Caco-2 (cell line): ENCODE results near the gene SCARF2. TPM values are rescaled to one million over a fixed set of nuclear protein-coding genes. Genes with fewer than 3 reads are reported as not detected.

Experiments used
- BruUV-seq: library from RNA; stranded (reverse); fragments of 400-500 nt; replicated peaks from 2 replicates; lab custom pipeline; 2021; lab: Mats Ljungman, UMichigan
- CTCF ChIA-PET: fragments of 300-600 bp; sonication (Branson Sonifier 250); formaldehyde crosslinking; loops from one replicate; lab custom pipeline; 2022; ENCODE audit warnings: antibody characterized with exemption; lab: Charles Lee
- POLR2A ChIA-PET: fragments of 300-600 bp; sonication (Branson Sonifier 250); formaldehyde crosslinking; loops from one replicate; lab custom pipeline; 2022; ENCODE audit warnings: antibody characterized with exemption; lab: Charles Lee
- DNase-seq, 2 experiments: peaks; one replicate each; pipeline versions ENCODE4 v3.0.0 to v3.0.0-alpha.2; 2020 to 2022
- H3K27me3 ChIP-seq: replicated peaks from 2 replicates; pipeline ENCODE4 v1.6.0; 2011; ENCODE audit warnings: low read length; ENCODE audit not compliant: control insufficient read depth, insufficient read depth
- H3K36me3 ChIP-seq: 2 replicates; pipeline ENCODE4 v1.5.1; 2011; ENCODE audit warnings: low read length; ENCODE audit not compliant: control insufficient read depth, insufficient read depth
- H3K4me1 ChIP-seq: fragments of 250-450 bp; sonication (Bioruptor Pico); 2 replicates; pipeline ENCODE4 v1.5.1; 2020; ENCODE audit warnings: mild to moderate bottlenecking
- H3K4me3 ChIP-seq: 2 replicates; pipeline ENCODE4 v1.5.1; 2011; ENCODE audit warnings: low read depth, mild to moderate bottlenecking, control low read depth, low read length
- H3K9me3 ChIP-seq: fragments of 250-450 bp; sonication (Bioruptor Pico); 2 replicates; pipeline ENCODE4 v1.5.1; 2020; ENCODE audit warnings: mild to moderate bottlenecking, moderate library complexity
- H3K27ac Mint-ChIP-seq: one replicate; pipeline ENCODE4 v1.8.0; 2022; ENCODE audit warnings: mixed read lengths; ENCODE audit not compliant: unreplicated experiment
- H3K27me3 Mint-ChIP-seq: one replicate; pipeline ENCODE4 v1.8.0; 2022; ENCODE audit warnings: mixed read lengths; ENCODE audit not compliant: insufficient read depth, unreplicated experiment
- H3K36me3 Mint-ChIP-seq: one replicate; pipeline ENCODE4 v1.8.0; 2022; ENCODE audit warnings: mild to moderate bottlenecking, mixed read lengths; ENCODE audit not compliant: insufficient read depth, unreplicated experiment
- H3K4me1 Mint-ChIP-seq: one replicate; pipeline ENCODE4 v1.8.0; 2022; ENCODE audit warnings: low read depth, mixed read lengths; ENCODE audit not compliant: unreplicated experiment
- H3K4me3 Mint-ChIP-seq: one replicate; pipeline ENCODE4 v1.8.0; 2022; ENCODE audit warnings: mild to moderate bottlenecking, moderate library complexity, mixed read lengths; ENCODE audit not compliant: unreplicated experiment
- H3K9me3 Mint-ChIP-seq: one replicate; pipeline ENCODE4 v1.8.0; 2022; ENCODE audit warnings: mixed read lengths; ENCODE audit not compliant: unreplicated experiment
- CTCF ChIP-seq, 2 experiments: fragments of 200-600 bp in 1 of 2; IDR thresholded peaks; 1 replicate in 1 of 2; 2 replicates in 1 of 2; pipeline versions ENCODE4 v1.5.1 to v1.8.0; 2011 to 2022; ENCODE audit warnings: antibody characterized with exemption in 1 of 2, control low read depth in 1 of 2, inconsistent platforms in 1 of 2, low read depth in 1 of 2, low read length in 1 of 2, mild to moderate bottlenecking in 1 of 2, moderate library complexity in 1 of 2; ENCODE audit not compliant: insufficient read depth in 1 of 2, severe bottlenecking in 1 of 2, unreplicated experiment in 1 of 2
- intact Hi-C: fragments of 100-400 bp; cut with micrococcal nuclease; formaldehyde crosslinking; loops from one replicate; pipeline ENCODE4 v1.10.0; 2022; ENCODE audit not compliant: unreplicated experiment
- total RNA-seq: library from RNA; stranded (reverse); gene quantifications from 2 replicates; pipeline ENCODE4 v1.2.3, GENCODE V29; 2022

Gene SCARF2
- total RNA-seq, 1 experiment from 2014 or later = 0.73 TPM

- H3K27me3 Mint-ChIP-seq = no peaks in the 10 kb centered on the region
- no peaks in the 10 kb centered on the region for H3K27me3 ChIP-seq
Measured at GRCh38 chr22:20457506-20458240, 20.0 kb upstream of the SCARF2 start.

GRCh38 chr22:20456722-20457076 lies 19.1 kb upstream of the SCARF2 start:
- POLR2A ChIA-PET = no interaction called here
- no peak overlapping the region for H3K27ac Mint-ChIP-seq
- peaks cover 8% of the 10 kb centered on the region for H3K4me1 Mint-ChIP-seq
- H3K36me3 ChIP-seq = no peaks in the 10 kb centered on the region
- CTCF ChIA-PET = interaction anchor here (0.6 to 3.7 kb wide), 6 partner anchors 15 to 1273 kb away, joined by 4 to 94 read pairs (median 7); no protein-coding TSS in a partner anchor
- H3K27me3 ChIP-seq = no peaks in the 10 kb centered on the region
- no peaks in the 10 kb centered on the region for H3K4me1 ChIP-seq
- H3K9me3 ChIP-seq = no peaks in the 10 kb centered on the region
- no peaks in the 10 kb centered on the region for H3K27me3 Mint-ChIP-seq
- H3K9me3 Mint-ChIP-seq = no peaks in the 10 kb centered on the region
- H3K36me3 Mint-ChIP-seq = peaks cover 24% of the 10 kb centered on the region
- no peak for DNase-seq
- no peak overlapping the region for H3K4me3 ChIP-seq
- no TSS peak for BruUV-seq
- no peak overlapping the region for H3K4me3 Mint-ChIP-seq
- intact Hi-C loops = loop anchor here (1.0 kb wide), 1 partner anchor 38 kb away; no protein-coding TSS in a partner anchor
- TF ChIP-seq CTCF (IDR thresholded peaks at IDR 0.05; ENCODE audit: insufficient read depth in 1 of 2, low read depth in 1 of 2, low read length in 1 of 2, severe bottlenecking in 1 of 2, unreplicated experiment in 1 of 2) = no peak

More at GRCh38 chr22:20457506-20458240, 20.0 kb upstream of the SCARF2 start:
- no TSS peak for BruUV-seq
- H3K4me3 ChIP-seq = no peak overlapping the region
- H3K4me3 Mint-ChIP-seq = no peak overlapping the region
- no peak for DNase-seq
- intact Hi-C loops = no loop called here
- H3K9me3 Mint-ChIP-seq = no peaks in the 10 kb centered on the region
- CTCF ChIA-PET = no interaction called here
- H3K9me3 ChIP-seq = no peaks in the 10 kb centered on the region
- peaks cover 19% of the 10 kb centered on the region for H3K36me3 Mint-ChIP-seq
- no peak for TF ChIP-seq CTCF (IDR thresholded peaks at IDR 0.05; ENCODE audit: insufficient read depth in 1 of 2, low read depth in 1 of 2, low read length in 1 of 2, severe bottlenecking in 1 of 2, unreplicated experiment in 1 of 2)
- H3K36me3 ChIP-seq = no peaks in the 10 kb centered on the region
- POLR2A ChIA-PET = no interaction called here
- no peaks in the 10 kb centered on the region for H3K4me1 ChIP-seq
- no peak overlapping the region for H3K27ac Mint-ChIP-seq
- peaks cover 8% of the 10 kb centered on the region for H3K4me1 Mint-ChIP-seq

GRCh38 chr22:20456064-20456721 lies 18.6 kb upstream of the SCARF2 start:
- peak; percentile 70 to 80 for DNase-seq
- Mint-ChIP-seq H3K27me3 (no peaks in the 10 kb centered on the region), H3K4me3 (no peak overlapping the region), H3K9me3 (no peaks in the 10 kb centered on the region), H3K36me3 (peaks cover 24% of the 10 kb centered on the region), H3K27ac (no peak overlapping the region), H3K4me1 (peaks cover 8% of the 10 kb centered on the region)
- TF ChIP-seq CTCF (IDR thresholded peaks at IDR 0.05; ENCODE audit: insufficient read depth in 1 of 2, low read depth in 1 of 2, low read length in 1 of 2, severe bottlenecking in 1 of 2, unreplicated experiment in 1 of 2) = peak; percentile 87 to 91
- no TSS peak for BruUV-seq
- ChIA-PET POLR2A (no interaction called here), CTCF (interaction anchor here (0.6 to 3.7 kb wide), 6 partner anchors 15 to 1273 kb away, joined by 4 to 94 read pairs (median 7); no protein-coding TSS in a partner anchor)
- no peaks in the 10 kb centered on the region for H3K36me3 ChIP-seq
- intact Hi-C loops = loop anchor here (1.0 kb wide), 1 partner anchor 38 kb away; no protein-coding TSS in a partner anchor
- H3K9me3 ChIP-seq = no peaks in the 10 kb centered on the region
- H3K4me3 ChIP-seq = no peak overlapping the region
- H3K27me3 ChIP-seq = no peaks in the 10 kb centered on the region
- H3K4me1 ChIP-seq = no peaks in the 10 kb centered on the region
